Mammary epithelial cell (primary cell): ENCODE results near the gene HHAT.

Experiments used
- EZH2 ChIP-seq: IDR thresholded peaks from 2 replicates; pipeline ENCODE4 v1.6.1; 2012; ENCODE audit warnings: low read length, inconsistent platforms, borderline replicate concordance
- TF ChIP-seq, protein P1 (sequence below), 2 donors: IDR thresholded peaks in 1 of 2; conservative IDR thresholded peaks in 1 of 2; 2 replicates each; pipeline ENCODE4 v1.5.1; 2011 to 2012; ENCODE audit warnings: inconsistent platforms in 2 of 2, low read length in 2 of 2, mild to moderate bottlenecking in 2 of 2, control low read depth in 1 of 2, low read depth in 1 of 2; ENCODE audit not compliant: insufficient read depth in 1 of 2; ENCODE audit errors: extremely low read depth in 1 of 2

DNA sequence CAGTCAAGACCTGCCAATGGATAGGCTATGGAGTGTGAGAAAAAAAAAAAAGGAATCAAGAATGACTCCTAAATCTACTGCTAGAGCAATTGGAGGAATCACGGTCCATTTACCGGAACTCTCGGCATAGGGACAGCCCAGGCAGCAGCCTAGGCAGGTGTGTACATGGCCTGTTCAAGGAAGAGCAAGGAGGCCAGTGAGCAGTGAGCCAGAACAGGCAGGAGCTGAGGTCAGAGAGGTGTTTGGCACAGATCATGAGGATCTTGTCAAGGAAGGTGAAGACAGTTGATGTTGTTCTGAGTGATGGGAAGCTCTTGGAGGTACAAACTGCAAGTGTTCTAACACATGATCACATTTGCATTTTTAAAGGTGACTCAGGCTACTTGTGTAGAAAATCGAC lies 40.6 kb upstream of the HHAT start:
- TF ChIP-seq, protein P1, sequence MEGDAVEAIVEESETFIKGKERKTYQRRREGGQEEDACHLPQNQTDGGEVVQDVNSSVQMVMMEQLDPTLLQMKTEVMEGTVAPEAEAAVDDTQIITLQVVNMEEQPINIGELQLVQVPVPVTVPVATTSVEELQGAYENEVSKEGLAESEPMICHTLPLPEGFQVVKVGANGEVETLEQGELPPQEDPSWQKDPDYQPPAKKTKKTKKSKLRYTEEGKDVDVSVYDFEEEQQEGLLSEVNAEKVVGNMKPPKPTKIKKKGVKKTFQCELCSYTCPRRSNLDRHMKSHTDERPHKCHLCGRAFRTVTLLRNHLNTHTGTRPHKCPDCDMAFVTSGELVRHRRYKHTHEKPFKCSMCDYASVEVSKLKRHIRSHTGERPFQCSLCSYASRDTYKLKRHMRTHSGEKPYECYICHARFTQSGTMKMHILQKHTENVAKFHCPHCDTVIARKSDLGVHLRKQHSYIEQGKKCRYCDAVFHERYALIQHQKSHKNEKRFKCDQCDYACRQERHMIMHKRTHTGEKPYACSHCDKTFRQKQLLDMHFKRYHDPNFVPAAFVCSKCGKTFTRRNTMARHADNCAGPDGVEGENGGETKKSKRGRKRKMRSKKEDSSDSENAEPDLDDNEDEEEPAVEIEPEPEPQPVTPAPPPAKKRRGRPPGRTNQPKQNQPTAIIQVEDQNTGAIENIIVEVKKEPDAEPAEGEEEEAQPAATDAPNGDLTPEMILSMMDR (conservative IDR thresholded peaks at IDR 0.05 in 1 of 2, IDR thresholded peaks at IDR 0.05 in 1 of 2; ENCODE audit: extremely low read depth in 1 of 2, insufficient read depth in 1 of 2, low read depth in 1 of 2, low read length in 2 of 2) = no peak
- TF ChIP-seq EZH2 = no peak
